ENCODE measurements around the gene LRRN4CL. TPM values are rescaled to one million over a fixed set of nuclear protein-coding genes. Genes with fewer than 3 reads are reported as not detected.
"Not testable (repeated sequence)": the region's sequence is repeated elsewhere in the genome, so short reads cannot be mapped to it uniquely, and the experiment has no call there.

LRRN4CL gene
- total RNA-seq, 1 donor from 2014 or later = 0.44 TPM

DNA sequence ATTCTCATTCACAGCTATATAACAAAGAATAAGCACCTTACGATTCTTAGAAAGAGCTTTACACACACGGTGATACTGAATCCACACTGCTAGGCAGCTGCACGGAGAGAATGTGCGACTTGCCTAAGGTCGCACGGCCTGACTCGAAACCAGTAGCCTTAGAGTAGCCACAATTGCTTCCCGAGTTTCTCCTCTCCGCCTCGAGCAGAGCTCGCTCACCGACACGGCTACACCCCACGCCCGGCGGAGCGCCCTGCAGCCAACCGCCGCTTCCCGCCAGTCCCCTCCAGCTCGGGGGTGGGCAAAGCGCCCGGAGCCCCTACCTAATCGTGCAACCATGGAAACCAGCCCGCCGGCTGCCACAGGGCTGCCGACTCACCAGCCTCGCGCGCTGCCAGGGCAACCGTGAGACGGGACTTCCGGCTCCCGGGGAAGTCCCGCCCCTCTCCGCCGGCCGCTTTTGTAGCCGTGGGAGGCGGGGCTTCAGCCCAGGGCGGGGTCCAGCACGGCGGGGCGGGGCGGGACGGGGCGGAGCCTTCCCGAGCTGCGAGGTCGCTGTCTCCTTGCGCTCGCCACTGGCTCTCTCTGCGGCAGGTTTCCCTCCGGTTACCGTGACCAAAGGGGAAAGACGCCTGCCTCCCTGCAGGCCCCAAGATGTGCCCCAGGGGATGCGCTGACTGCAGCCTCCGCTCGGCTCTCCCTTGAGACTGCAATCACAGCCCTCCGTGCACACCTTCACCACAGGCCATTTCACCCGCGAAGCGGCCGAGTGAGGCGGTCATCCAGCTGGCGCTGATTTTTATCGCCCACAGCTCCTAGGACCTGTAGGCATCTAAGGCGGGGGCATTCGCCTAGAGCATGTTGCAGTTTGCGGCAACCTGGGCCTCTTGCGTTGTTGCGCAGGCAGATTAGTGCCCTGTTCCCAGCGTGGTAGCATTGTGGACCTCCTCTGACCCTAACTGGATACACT, 16.8 kb upstream of the LRRN4CL start:
- peak; percentile 97 for DNase-seq (ENCODE audit: low spot score)
- H3K27ac Mint-ChIP-seq (ENCODE audit: unreplicated experiment) = peak overlapping the region; percentile 94

DNA sequence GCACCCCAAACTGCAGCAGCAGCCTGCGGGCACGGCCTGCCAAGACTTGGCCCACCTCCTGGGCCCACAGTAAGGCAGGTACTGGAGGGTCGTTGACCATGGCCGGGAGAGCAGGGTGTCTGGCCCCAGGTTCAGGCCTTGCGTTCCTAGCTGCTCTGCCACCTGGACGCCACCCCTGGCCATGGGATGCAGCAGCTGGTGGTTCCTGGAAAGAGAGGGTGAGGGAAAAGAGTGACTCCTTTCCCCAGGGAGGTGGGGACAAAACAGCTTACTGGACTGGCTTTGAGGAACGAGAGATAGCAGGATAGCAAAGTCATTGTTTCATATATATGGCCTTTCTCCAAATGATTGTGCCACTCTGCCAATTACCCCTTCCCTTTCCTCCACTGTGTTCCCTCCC, 16.1 kb upstream of the LRRN4CL start:
- no peak for DNase-seq (ENCODE audit: low spot score)
- Mint-ChIP-seq H3K36me3 (ENCODE audit: low read depth, unreplicated experiment) (peaks cover 15% of the 10 kb centered on the region), H3K9me3 (ENCODE audit: unreplicated experiment) (no peaks in the 10 kb centered on the region), H3K4me3 (ENCODE audit: unreplicated experiment) (peak overlapping the region; percentile 86), H3K27ac (ENCODE audit: unreplicated experiment) (peak overlapping the region; percentile 94), H3K4me1 (ENCODE audit: unreplicated experiment) (peaks cover 26% of the 10 kb centered on the region), H3K27me3 (ENCODE audit: unreplicated experiment) (peaks cover 9% of the 10 kb centered on the region)
- TF ChIP-seq, protein P1, sequence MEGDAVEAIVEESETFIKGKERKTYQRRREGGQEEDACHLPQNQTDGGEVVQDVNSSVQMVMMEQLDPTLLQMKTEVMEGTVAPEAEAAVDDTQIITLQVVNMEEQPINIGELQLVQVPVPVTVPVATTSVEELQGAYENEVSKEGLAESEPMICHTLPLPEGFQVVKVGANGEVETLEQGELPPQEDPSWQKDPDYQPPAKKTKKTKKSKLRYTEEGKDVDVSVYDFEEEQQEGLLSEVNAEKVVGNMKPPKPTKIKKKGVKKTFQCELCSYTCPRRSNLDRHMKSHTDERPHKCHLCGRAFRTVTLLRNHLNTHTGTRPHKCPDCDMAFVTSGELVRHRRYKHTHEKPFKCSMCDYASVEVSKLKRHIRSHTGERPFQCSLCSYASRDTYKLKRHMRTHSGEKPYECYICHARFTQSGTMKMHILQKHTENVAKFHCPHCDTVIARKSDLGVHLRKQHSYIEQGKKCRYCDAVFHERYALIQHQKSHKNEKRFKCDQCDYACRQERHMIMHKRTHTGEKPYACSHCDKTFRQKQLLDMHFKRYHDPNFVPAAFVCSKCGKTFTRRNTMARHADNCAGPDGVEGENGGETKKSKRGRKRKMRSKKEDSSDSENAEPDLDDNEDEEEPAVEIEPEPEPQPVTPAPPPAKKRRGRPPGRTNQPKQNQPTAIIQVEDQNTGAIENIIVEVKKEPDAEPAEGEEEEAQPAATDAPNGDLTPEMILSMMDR (IDR thresholded peaks at IDR 0.05; ENCODE audit: unreplicated experiment) = no peak

More for the DNA sequence above, 16.8 kb upstream of the LRRN4CL start:
- peaks cover 9% of the 10 kb centered on the region for H3K27me3 Mint-ChIP-seq (ENCODE audit: unreplicated experiment)
- H3K9me3 Mint-ChIP-seq (ENCODE audit: unreplicated experiment) = no peaks in the 10 kb centered on the region
- H3K36me3 Mint-ChIP-seq (ENCODE audit: low read depth, unreplicated experiment) = peaks cover 17% of the 10 kb centered on the region
- H3K4me3 Mint-ChIP-seq (ENCODE audit: unreplicated experiment) = peak overlapping the region; percentile 92
- TF ChIP-seq, protein P1 (IDR thresholded peaks at IDR 0.05; ENCODE audit: unreplicated experiment) = no peak
- peaks cover 28% of the 10 kb centered on the region for H3K4me1 Mint-ChIP-seq (ENCODE audit: unreplicated experiment)

- H3K36me3 Mint-ChIP-seq (ENCODE audit: low read depth, unreplicated experiment) = peaks cover 14% of the 10 kb centered on the region
- H3K9me3 Mint-ChIP-seq (ENCODE audit: unreplicated experiment); H3K27me3 Mint-ChIP-seq (ENCODE audit: unreplicated experiment); DNase-seq (ENCODE audit: low spot score); H3K27ac Mint-ChIP-seq (ENCODE audit: unreplicated experiment); H3K4me3 Mint-ChIP-seq (ENCODE audit: unreplicated experiment): not testable (repeated sequence)
- H3K4me1 Mint-ChIP-seq (ENCODE audit: unreplicated experiment) = peaks cover 14% of the 10 kb centered on the region
Observed at GRCh38 chr11:62703921-62704320, 14.6 kb upstream of the LRRN4CL start.

DNA sequence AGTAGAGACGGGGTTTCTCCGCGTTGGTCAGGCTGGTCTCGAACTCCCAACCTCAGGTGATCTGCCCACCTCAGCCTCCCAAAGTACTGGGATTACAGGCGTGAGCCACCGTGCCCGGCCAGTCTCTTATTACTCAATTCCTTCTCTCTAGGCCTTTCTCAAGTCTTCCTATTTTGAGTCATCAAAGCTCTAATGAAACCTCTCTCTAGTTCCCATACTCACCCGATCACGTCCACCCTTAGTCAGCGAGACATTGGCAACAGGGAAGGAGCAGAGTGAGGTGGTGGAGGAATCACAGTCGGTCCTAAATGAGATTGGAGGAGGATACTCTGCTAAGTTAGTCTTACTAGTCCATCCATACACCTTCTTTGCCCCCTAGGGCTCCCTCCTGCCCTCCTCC, 12.9 kb upstream of the LRRN4CL start:
- peaks cover 7% of the 10 kb centered on the region for H3K4me1 Mint-ChIP-seq (ENCODE audit: unreplicated experiment)
- H3K4me3 Mint-ChIP-seq (ENCODE audit: unreplicated experiment) = no peak overlapping the region
- TF ChIP-seq, protein P1 (IDR thresholded peaks at IDR 0.05; ENCODE audit: unreplicated experiment) = no peak
- no peak for DNase-seq (ENCODE audit: low spot score)
- no peaks in the 10 kb centered on the region for H3K9me3 Mint-ChIP-seq (ENCODE audit: unreplicated experiment)
- no peak overlapping the region for H3K27ac Mint-ChIP-seq (ENCODE audit: unreplicated experiment)
- peaks cover 11% of the 10 kb centered on the region for H3K27me3 Mint-ChIP-seq (ENCODE audit: unreplicated experiment)
- peaks cover 14% of the 10 kb centered on the region for H3K36me3 Mint-ChIP-seq (ENCODE audit: low read depth, unreplicated experiment)

DNA sequence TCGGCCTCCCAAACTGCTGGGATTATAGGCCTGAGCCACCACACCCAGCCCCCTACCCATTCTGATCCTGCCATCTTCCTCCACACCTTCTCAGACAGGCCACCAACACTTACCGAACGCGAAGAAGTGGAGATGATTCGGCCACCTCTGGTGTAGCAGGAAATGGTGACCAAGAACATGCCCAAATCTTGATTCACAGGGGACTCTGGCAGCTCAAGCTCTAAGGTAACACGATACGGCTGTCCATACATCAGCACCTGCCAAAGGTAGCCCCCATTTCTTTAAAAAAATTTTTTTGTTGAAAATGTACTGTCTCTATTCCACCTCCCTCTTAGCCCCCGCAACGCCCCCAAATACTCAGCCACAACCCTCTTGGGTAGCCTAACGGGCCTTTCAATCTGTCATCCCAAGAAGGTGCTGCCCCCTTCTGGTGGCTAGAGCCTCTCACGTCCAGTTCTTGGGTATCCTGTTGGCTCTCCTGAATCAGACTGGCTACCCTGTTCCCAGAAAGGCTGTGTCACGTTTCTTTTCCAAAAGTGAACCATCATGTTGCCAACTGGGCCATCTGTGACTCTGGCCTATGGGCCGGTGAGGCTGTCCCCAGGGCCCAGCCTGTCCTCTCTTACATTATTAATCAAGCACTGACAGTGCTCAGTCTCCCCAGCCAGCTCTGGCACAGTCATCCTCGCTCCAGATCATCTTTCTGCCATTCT, 5.3 kb upstream of the LRRN4CL start:
- Mint-ChIP-seq H3K27ac (ENCODE audit: unreplicated experiment) (no peak overlapping the region), H3K27me3 (ENCODE audit: unreplicated experiment) (peaks cover 4% of the 10 kb centered on the region), H3K4me1 (ENCODE audit: unreplicated experiment) (peaks cover 10% of the 10 kb centered on the region), H3K4me3 (ENCODE audit: unreplicated experiment) (no peak overlapping the region), H3K36me3 (ENCODE audit: low read depth, unreplicated experiment) (peaks cover 17% of the 10 kb centered on the region), H3K9me3 (ENCODE audit: unreplicated experiment) (no peaks in the 10 kb centered on the region)
- peak; percentile 78 for DNase-seq (ENCODE audit: low spot score)
- TF ChIP-seq, protein P1 (IDR thresholded peaks at IDR 0.05; ENCODE audit: unreplicated experiment) = peak; percentile 70

DNA sequence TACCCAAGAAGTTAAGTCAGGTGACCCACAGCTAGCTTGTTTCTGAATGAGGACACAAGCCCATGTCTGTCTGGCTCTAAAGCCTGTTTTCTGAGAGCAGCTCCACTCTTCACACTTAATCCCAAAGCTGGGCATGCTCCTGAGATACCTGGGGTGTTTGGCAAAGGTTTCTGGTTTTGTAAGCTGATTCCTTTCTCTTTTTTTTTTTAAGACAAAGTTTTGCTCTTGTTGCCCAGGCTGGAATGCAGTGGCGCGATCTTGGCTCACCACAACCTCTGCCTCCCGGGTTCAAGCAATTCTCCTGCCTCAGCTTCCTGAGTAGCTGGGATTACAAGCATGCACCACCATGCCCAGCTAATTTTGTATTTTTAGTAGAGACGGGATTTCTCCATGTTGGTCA, 4.3 kb upstream of the LRRN4CL start:
- not testable (repeated sequence) for H3K4me3 Mint-ChIP-seq (ENCODE audit: unreplicated experiment); H3K9me3 Mint-ChIP-seq (ENCODE audit: unreplicated experiment); DNase-seq (ENCODE audit: low spot score); H3K27ac Mint-ChIP-seq (ENCODE audit: unreplicated experiment); H3K27me3 Mint-ChIP-seq (ENCODE audit: unreplicated experiment); H3K4me1 Mint-ChIP-seq (ENCODE audit: unreplicated experiment)
- peaks cover 24% of the 10 kb centered on the region for H3K36me3 Mint-ChIP-seq (ENCODE audit: low read depth, unreplicated experiment)
